Stimulated activated CD4-positive, alpha-beta T cell treated with anti-CD3 and anti-CD28 coated beads, Interleukin-1b, Interleukin-23, amount 100 ng/mL, for 4 hours (primary cell): ENCODE data around the gene OXGR1.

ENCODE experiments used
- DNase-seq, 2 donors: peaks; one replicate each; pipeline ENCODE4 v3.0.0-alpha.2; 2020; ENCODE audit warnings: low read depth in 2 of 2

The OXGR1 gene

GRCh38 chr13:96963786-96964475 lies 30.3 kb downstream of the OXGR1 start:
- DNase-seq = no peak

- DNase-seq = no peak
These were observed 33.9 kb downstream of the OXGR1 start for GRCh38 chr13:96960379-96960778.

GRCh38 chr13:96958286-96958891 lies 35.9 kb downstream of the OXGR1 start:
- DNase-seq = no peak

GRCh38 chr13:96952595-96952994 lies 41.7 kb downstream of the OXGR1 start:
- DNase-seq = no peak

- DNase-seq = no peak
These were observed 46.1 kb downstream of the OXGR1 start for GRCh38 chr13:96948127-96948526.

- no peak for DNase-seq
These were observed 46.8 kb downstream of the OXGR1 start for GRCh38 chr13:96947343-96947910.

- DNase-seq = no peak
These were observed 47.5 kb downstream of the OXGR1 start for GRCh38 chr13:96946709-96947311.

- DNase-seq = no peak
These were observed 53.3 kb downstream of the OXGR1 start for GRCh38 chr13:96940961-96941360.

GRCh38 chr13:96935901-96936300 lies 58.4 kb downstream of the OXGR1 start:
- no peak for DNase-seq
